ENCODE results near the gene RAB26.
"Not testable (repeated sequence)": the region's sequence is repeated elsewhere in the genome, so short reads cannot be mapped to it uniquely, and the experiment has no call there.

Gene RAB26, protein sequence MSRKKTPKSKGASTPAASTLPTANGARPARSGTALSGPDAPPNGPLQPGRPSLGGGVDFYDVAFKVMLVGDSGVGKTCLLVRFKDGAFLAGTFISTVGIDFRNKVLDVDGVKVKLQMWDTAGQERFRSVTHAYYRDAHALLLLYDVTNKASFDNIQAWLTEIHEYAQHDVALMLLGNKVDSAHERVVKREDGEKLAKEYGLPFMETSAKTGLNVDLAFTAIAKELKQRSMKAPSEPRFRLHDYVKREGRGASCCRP

DNA sequence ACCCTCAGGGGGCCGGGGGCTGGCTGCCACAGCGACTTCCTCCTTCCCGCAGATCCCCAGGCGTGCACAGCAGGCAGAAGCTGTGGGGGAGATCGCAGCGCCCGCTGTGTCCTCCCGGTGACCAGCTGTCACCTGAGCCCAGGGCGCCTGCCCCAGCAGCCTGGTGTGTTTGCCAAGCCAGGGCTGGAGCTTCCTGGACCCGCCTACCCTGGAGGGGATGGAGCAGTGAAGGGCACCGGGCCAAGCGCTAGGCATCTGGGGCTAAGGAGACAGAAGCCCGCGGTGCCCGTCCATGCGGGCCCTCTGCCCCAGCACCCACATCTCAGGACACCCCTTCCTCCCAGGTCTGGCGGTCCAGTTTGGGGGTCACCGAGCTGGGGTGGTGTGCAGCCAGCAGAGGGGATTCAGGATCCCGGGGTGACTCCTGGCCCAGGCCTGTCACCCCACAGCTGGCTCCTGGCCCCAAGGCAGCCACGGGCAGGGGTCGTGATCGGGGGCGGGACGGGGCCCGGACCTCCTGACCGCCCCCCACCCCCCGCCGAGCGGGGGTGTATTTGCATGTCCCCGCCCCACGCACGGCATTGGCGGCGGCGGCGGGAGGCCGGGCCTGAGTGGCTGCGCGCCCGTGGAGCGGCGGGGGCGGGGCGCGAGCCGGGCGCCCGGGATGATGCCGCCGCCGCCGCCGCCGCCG lies at the start of gene RAB26:
Gene RAB26 (plus strand): TSS at position 645 of the 691 bp plus-strand sequence. CDS start 159 bp downstream, outside the sequence.
- DNase-seq: no peak

DNA sequence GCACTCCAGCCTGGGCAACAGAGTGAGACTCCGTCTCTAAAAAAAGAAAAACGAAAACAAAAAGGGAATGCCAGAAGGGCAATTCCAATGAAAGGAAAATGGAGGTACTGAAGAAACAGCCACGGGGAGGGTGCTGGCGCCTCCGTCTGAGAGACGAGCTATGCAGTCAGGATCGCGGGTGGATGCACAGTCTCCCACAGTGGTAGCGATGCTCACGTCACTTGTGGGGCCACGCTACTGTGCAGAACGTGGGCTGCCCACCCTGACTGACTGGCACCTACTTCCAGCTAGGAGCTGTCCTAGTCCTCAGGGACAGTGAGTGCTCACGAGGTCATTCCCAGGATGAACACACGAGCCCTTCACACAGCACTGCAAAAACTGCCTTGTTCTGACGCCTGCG lies 46.8 kb upstream of the RAB26 start:
- DNase-seq: not testable (repeated sequence)

DNA sequence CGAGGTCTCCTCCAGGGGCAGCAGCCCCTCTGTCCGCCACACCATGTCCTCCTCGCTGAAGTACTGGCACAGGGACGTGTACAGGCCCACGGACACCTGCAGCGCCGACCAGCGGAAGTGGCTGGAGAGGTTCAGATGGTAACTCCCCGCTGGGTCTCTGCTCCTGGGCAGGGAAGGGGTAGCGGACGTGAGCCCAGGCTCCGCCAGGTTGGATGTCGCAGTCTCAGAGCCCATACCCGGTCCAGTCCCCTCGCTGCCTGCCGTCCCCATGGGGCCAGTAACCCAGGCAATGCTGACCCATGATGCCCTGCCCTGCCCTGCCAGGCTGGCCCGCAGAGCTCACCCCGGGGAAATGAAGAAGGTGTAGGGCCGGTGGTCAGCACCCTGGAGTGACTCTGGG lies 46.0 kb upstream of the RAB26 start:
- DNase-seq: no peak

DNA sequence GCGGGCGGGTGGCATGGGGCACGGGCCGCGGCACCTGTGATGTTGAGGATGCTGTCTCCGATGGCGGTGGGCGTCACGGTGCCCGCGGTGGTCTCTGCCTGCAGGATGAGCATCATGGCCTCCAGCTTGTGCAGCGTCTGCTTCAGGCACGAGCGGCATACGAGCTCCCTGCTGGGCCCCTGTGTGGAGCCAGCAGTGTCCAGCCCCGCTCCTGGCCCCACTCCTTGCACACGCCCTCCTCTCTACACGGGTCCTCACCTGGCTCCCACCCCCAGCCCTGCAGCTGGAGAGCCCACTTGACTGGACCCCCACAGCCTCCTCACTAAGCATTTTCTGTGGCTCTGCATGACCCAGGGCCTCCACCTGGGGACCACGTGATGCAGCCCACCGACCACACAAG lies 44.0 kb upstream of the RAB26 start:
- DNase-seq: not testable (repeated sequence)

DNA sequence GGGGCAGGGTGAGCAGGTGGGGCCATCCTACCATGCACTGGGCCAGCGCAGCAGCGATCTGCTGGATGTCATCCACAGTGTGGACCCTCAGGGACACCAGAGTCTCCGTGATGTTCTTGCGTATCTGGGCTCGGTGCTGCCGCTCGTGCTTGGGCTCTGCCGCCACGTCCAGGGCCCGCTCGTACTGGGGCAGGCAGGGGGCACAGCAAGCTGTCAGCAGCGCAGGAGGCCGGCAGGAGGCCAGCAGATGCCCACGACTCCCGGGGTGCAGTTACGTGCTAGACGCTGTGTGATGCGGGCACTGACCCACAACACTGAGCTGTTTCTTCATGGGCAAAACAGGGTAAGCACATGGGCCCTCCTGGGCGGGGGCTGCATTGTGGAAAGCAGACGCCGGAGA lies 43.1 kb upstream of the RAB26 start:
- not testable (repeated sequence) for DNase-seq

DNA sequence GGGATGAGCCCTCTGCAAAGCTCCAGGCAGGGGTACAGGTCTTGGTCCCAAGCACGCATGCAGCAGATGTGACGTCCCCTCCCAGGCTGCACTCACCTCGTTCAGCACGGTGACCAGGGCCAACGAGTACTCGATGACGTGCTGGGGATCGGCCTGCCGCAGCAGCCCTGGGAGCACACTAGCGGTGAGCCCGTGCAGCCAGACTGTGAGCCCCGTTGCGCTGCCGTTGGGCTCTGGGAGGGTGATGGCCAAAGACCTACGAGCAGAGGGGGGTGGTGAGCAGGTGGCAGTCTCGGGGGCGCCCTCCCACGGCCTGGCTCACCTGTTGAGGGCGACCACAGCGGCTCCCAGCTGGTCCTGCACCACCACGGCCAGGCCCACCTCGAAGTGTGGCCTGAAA lies 42.7 kb upstream of the RAB26 start:
- DNase-seq: not testable (repeated sequence)

DNA sequence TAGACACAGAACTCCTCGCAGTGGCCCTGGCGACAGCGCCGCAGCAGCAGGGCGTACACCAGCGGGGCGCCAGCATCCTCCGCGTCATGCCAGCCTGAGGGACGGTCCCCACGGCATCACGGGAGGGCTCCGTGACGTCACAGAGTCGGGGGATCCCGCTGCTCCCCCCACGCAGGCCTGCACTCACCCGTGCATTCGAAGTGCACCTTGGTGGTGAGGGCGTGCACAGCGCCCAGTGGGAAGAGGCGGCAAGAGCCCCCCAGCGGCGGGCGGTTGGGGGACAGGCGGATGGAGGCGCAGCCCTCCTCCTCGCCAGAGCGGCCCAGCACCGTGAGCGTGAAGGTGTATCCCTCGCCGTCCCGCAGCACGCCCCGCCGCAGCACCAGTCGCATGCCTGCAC lies 42.2 kb upstream of the RAB26 start:
- DNase-seq: not testable (repeated sequence)

DNA sequence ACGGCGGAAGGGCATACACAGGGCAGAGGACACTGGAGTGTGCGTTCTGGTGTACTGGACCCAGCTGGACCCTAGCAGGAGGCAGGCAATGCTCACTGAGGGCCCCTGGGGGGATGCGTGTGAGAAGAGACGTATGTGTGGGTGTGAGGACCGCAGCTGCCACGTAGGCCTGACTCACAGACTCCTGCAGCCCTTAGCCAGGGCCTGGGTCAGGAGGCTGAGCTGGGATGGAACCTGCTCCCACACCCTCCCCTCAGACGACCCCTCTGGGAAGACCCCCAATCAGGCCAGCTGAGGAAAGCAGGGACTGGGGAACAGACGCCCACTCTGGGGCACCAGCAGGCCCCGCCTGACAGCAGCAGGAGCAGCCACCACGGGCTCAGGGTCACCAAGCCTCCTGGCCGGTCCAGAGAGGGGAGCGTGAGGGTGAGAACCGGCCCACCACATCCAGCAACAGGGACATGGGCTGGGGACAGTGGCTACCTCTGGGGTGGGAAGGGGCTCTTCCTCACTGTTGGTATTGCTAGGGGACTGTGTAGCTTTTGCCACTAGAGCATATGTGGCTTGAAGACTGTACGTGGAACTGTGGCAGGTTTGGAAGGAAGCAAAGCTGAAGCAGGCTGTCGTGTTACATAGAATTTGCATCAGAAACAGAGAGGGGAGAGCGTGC lies 41.2 kb upstream of the RAB26 start:
- DNase-seq: peak; percentile 56

DNA sequence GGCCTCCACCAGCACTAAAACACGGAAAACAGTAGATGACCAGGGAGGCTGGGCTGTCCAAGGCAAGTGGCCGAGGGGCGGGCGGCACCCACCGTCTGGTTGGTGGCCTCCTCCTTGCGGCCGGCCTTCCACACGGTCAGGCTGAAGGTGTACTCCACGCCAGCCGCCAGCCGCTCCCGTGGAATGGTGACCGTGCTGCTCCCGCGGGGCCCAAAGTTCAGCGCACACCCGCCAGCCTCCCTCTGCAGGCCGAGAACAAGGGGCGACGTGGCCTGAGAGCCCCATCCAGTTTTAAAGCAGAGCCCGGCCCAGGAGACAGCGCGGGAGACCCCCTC lies 40.7 kb upstream of the RAB26 start:
- DNase-seq: not testable (repeated sequence)

DNA sequence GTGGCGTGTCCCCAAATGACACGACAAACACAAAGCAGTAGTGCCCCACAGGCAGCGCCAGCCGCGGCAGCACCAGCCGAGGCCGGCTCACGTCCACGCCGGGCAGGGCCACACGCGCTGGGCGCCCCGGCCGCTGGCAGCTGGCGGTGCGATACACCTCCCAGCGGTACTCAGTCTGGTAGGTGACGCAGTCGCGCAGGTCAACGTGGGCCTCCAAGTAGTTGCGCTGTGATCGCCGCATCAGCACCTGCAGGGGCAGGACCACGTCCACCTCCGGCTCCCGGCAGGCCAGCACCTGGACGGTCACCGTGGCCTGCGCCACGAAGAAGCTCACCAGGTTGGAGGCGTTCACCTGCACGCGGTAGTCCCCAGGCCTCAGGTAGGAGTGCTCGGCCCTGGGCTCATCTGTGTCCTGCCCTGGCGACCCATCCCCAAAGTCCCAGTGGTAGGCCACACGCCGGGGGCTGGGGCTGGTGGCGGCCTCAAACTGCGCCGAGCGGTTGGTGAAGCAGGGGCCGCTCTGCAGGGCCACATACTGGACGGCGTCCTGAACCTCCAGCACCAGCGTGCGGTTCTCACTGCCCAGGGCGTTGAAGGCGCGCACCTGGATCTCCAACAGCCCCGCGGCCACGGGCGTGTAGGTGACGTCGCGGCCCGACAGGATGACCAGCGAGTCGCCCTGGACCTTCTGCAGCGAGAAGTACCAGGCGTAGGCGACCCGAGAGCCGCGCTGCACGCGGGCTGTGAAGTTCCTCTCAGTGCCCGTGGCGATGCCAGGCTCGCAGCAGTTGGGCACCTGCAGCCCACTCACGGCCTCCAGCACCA lies 39.8 kb upstream of the RAB26 start:
- DNase-seq: not testable (repeated sequence)

DNA sequence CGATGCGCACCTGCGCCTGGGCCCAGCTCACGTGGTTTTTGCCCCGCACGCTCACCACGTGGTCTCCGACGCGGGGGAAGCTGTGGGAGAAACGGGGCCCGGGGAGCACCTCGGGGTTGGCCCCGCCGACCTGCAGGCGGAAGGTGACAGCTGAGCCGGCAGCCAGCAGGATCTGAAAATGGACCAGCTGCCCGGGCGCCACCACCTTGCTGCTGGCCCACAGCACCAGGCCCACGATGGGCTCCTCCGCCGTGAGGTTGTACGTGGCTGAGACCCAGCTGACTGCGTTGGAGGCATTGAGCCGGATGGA lies 39.2 kb upstream of the RAB26 start:
- DNase-seq: not testable (repeated sequence)

DNA sequence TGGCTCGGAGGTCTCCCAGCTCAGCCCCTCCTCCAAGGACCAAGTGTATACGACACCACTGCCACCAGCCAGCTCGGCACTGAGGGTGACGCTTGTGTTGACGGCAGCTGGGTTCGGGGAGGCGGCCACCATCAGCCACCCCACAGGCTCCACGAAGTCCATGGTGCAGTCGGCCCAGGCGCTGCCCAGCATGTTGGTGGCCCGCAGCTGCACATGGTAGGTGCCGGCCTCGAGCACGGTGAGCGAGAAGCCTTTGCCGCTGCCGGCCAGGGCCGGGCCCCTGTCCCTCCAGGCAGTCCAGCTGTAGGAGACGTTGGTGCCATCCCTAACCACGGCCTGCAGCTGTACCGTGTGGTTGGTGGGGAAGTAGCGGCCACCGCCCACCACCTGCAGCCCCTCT lies 38.6 kb upstream of the RAB26 start:
- not testable (repeated sequence) for DNase-seq

DNA sequence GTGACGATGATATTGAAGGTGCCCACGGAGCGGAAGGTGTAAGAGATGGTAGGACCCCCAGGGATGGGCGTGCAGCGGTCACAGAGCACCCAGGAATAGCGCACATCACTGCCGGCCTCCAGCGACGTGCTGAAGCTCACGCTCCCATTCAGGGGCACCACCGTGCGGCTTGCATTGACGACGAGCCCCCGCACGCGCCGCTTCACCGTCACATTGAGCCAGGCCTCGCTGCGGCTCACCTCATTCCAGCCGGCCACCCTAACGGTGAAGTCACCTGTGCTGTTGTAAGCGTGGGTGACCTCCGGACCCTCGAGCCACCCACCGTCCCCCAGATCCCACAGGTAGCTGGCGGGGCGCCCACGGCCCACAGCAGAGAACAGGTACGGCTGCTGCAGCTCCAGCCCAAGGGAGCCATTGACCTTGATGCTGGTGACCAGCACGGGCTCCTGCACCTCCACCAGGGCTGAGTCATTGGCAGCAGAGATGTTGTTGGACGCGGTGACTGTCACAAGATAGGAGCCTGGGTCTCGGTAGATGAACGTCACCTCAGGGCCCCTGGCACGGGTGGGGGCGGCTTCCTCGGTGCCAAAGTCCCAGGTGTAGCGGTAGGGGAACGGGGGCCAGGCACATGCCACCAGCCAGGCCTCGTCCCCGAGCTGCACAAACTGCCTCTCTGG lies 38.0 kb upstream of the RAB26 start:
- not testable (repeated sequence) for DNase-seq

DNA sequence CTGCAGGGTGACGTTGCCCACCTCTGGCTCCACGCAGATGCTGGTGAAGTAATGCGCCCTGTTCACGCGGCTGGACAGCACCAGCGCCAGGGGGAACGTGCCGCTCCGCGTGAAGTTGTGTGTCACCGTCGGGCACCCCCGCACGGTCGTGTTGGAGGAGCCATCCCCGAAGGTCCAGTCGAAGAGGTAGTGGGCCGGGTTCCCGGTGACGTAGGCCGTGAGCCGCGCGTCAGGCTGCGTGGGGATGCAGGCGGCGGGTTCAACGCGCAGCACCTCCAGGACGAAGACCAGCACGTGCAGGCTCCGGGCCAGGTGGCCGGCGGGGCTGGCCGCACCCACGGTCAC lies 37.4 kb upstream of the RAB26 start:
- DNase-seq: not testable (repeated sequence)

DNA sequence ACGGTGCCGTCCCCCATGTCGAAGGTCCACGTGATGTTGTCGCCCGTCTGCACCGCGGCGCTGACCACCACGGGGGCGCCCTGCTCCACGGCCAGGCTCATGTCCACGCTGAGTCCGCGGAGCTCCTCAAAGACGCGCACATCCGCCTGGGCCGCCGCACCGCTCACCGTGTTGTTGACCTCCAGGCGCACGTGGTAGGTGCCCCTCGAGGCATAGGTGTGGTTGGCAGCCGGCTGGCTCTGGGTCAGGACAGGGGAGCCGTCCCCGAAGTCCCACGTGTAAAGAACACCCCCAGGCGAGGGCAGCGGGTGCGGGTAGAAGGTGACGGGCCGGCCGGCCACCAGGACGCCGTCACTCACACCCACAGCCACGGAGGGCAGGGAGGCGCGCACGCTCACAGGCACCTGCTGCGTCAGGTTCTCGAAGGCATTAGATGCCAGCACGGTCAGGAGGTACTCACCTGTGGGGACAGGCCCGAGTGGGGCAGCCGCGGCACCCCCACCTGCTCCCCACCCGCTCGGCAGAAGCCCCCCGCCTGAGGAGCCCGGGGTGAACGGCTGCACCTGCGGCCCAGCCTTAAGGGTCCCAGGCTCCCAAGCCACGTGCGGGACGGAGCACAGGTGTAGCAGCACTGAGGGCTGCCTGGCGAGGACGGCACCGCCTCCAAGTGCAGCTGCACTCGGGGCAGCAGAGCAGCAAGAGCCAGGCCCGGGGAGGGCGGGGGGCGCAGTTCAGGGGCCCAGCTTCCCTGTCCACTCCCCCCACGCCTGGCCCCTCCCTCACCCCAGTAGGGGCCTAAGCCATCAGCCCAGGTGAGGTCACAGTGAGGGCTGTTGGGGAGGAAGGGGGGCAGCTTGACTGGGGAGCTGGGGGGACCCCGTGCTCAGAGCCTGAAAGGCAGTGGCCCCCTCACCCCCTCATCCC lies 36.8 kb upstream of the RAB26 start:
- DNase-seq: not testable (repeated sequence)

DNA sequence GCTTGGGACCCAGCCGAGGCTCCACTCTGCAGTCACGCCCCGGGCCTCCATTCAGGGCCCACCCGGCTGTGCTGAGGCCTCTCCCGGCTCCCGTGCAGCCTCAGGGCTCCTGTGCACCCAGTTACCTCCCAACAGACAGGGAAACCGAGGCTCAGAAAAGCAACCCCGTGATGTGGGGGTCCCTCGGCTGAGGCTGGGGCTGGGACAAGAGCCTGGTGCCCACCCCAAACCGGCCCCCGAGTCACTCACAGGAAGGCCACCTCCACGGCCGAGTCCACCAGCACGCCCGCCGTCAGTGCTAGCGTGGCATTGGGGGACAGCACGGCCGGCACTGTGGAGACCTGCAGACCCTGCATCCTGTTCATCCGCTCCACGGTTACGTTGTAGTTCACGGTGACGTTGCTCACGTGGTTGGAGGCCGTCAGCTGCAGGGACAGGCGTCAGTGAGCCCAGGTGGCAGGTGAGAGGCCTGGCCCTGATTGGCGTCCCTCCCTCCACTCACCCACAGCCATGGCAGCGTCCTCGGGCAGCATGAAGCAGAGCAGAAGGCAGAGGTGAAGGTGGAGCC lies 35.8 kb upstream of the RAB26 start:
- not testable (repeated sequence) for DNase-seq

DNA sequence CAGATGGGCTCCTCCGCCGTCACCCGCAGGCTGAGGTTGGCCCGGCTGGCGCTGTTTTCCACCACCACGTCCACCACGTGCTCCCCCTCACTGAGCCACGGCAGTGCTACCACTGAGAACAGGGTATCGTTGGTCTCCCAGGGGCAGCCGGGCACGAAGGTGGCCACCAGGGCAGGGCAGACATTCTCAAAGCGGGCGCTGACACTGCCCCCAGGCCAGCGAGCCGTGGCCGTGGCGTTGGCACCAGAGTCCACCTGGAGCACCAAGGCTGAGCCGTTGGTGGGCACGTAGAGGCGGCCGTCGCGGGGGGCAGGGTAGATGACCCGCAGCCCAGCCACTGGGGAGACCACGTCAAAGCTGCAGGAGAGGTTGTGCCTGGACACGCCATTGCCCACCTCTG lies 34.2 kb upstream of the RAB26 start:
- DNase-seq: not testable (repeated sequence)

DNA sequence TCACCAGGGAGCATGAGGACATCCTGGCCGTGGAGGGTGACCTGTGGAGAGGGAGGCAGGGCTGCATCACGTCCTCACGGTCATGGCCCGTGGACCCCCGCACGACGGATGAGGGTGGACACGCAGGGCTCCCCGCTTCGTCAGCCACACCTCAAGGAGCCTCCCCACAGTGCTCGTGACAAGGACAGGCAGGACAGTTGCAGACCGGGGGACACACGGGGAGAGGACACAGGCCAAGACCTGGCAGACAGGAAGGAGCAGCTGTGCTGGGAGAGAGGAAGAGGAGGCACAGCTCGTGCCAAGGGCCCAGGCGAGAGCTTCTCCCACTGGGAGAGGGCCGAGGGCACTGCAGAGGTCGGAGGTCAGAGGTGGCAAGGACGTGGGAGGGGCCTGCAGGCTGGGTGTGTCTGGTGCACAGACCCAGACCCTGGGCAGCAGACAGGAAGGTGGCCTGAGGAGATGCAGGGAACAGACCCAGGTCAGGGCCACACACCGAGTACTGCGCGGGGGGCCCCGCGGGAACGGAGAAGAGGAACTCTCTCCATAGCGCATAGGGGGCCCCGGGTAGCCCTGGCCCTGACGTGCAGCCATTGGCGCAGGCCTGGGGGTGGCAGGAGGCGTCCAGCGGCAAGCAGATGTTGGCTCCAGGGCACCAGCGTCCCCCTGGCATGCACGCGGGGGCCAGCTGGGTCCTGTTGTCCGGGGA lies 33.4 kb upstream of the RAB26 start:
- DNase-seq: not testable (repeated sequence)

DNA sequence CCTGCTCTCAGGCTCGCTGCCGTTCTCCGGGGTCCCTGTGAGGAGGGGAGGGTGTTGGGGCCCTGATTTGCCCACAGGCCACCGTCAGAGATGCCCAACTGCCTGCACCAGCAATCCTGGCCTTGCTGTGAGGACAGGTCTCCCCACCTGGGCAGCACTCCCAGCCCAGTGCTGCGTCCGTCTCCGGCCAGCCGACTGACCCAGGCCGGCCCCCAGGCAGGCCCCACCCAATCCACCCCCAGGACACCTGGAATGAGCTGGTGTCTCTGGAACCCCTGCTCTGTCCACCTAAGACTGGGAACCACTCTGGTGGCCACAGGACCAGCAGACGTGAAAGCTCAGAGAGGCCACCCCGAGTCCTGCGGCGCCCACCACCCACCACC lies 32.8 kb upstream of the RAB26 start:
- no peak for DNase-seq

DNA sequence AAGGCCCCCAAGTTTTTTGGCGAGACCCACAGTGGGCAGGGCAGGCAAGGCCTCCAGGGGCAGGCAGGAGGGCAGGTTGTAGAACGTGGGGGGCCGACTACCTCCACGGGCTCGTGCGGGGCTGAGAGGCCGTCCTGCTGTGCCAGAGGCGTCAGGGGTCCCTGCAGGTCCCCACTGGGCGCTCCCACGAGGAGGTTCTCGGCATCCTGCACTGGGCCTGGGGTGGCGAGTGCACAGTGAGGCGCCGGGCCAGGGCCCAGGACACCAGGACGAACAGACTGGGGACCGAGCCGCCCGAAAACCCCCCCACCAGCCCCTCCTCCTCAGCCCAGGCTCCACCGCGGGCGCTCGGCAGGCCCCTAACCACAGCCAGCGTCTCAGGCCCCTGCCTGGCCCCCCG lies 32.0 kb upstream of the RAB26 start:
- DNase-seq: not testable (repeated sequence)

DNA sequence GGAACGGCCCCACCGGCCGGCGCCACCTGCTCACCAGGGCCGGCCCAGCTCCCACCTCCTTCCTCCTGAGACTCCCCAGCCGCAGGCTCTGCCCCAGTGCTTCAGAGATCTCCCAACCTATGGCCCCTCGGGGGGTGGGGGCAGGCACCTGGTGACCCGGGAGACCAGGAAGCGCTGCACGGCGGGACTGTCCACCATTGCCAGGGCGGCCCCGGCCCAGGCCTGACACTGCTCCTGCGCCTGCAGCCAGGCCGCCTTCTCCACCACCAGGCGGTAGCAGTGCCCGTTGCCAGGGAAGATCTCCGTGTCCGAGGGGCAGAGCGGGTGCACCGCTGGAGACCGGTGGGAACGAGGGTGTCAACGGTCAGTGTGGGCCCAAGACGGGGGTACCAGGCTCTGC lies 31.1 kb upstream of the RAB26 start:
- DNase-seq: not testable (repeated sequence)
